ENCODE data around the gene NOTCH1. TPM values are rescaled to one million over a fixed set of nuclear protein-coding genes. Genes with fewer than 3 reads are reported as not detected.

NOTCH1 gene
- total RNA-seq, 1 donor from 2014 or later, result 17.6 TPM

DNA sequence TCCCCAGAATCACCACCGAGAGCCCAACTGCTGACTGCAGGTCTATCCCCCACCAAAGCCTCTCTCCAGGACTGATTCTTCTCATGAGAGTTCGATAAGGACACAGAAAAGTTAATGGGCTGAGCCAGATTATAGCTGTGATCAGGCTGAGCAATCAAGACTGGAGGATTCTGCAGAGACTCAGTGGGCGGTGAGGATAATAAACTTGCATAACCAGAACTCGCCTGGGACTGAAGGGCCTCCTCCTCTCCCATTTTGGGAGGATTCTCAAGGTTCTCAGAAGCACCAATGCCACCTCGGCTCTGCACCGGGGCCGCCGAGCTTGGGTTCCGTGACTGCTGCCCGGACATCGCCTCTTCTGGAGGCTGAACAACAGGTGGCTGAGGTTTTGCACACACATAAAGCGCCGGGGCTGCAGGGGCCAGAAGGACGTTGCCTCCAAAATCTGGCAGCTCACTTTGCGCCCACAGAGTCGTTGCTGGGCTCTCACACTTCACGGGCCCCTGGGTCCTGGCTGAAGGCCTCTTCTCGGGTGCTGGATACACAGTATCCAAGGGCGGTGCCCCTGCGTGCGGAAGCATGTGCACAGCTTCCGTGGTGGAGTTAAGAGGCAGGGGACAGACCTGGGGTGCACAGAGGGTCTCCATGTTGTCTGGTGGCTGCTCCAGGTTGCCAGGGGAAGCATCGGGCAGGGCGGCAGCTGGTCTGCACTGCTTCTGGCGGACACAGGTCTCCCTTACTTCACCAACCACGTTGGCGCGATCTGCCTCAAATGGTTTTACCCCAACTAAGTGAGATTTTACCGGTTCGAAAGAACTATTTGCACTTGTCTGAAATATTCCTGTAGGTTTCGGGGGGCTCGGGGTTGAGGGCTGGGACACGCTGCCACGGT lies 70.6 kb downstream of the NOTCH1 start:
- intact Hi-C loops (cut with micrococcal nuclease), result no loop called here
- Histone ChIP-seq H3K27me3 (ENCODE audit: low read depth) (no peaks in the 10 kb centered on the region), H3K27ac (replicated peaks) (no peak overlapping the region), H3K4me1 (peaks cover 7% of the 10 kb centered on the region), H3K36me3 (peaks cover 79% of the 10 kb centered on the region), H3K4me3 (no peak overlapping the region), H3K9me3 (replicated peaks) (no peaks in the 10 kb centered on the region)
- no peak for DNase-seq
- TF ChIP-seq, protein P1, sequence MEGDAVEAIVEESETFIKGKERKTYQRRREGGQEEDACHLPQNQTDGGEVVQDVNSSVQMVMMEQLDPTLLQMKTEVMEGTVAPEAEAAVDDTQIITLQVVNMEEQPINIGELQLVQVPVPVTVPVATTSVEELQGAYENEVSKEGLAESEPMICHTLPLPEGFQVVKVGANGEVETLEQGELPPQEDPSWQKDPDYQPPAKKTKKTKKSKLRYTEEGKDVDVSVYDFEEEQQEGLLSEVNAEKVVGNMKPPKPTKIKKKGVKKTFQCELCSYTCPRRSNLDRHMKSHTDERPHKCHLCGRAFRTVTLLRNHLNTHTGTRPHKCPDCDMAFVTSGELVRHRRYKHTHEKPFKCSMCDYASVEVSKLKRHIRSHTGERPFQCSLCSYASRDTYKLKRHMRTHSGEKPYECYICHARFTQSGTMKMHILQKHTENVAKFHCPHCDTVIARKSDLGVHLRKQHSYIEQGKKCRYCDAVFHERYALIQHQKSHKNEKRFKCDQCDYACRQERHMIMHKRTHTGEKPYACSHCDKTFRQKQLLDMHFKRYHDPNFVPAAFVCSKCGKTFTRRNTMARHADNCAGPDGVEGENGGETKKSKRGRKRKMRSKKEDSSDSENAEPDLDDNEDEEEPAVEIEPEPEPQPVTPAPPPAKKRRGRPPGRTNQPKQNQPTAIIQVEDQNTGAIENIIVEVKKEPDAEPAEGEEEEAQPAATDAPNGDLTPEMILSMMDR (IDR thresholded peaks at IDR 0.05; ENCODE audit: borderline replicate concordance), result no peak

DNA sequence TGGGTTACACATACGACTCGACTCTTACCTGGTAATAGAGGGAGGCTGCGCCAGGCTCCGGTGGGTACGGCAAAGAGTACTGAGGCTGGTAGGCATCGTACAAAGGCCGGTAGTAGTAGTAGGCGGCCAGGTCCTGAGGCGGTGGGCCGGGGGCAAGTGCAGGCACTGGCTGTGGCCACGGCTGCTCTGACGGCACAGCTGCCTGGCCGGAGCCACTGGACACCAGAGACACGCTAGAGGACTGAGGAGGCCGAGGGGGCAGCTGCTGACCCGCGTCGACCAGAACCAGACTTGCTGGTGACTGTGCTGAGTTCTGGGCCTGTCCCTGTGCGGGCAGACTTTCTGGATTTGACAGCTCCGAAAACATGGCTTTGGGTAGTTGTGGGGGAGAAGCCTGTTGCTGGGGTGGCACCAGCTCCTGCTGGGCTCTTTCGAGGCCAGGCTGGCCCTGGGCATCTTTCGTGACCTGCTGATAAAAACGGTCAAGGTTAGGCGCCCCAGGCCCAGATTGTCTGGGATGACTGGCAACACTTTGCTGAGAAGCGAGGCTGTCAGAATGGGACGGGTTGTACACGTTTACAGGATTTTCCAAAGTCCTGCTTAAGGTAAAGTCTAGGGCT lies 71.7 kb downstream of the NOTCH1 start:
- H3K27me3 ChIP-seq (ENCODE audit: low read depth), result no peaks in the 10 kb centered on the region
- H3K4me1 ChIP-seq, result no peaks in the 10 kb centered on the region
- no peak for DNase-seq
- H3K27ac ChIP-seq (replicated peaks), result no peak overlapping the region
- intact Hi-C loops (cut with micrococcal nuclease), result no loop called here
- TF ChIP-seq, protein P1 (IDR thresholded peaks at IDR 0.05; ENCODE audit: borderline replicate concordance), result no peak
- H3K9me3 ChIP-seq (replicated peaks), result no peaks in the 10 kb centered on the region
- H3K36me3 ChIP-seq, result peaks cover 90% of the 10 kb centered on the region
- no peak overlapping the region for H3K4me3 ChIP-seq

DNA sequence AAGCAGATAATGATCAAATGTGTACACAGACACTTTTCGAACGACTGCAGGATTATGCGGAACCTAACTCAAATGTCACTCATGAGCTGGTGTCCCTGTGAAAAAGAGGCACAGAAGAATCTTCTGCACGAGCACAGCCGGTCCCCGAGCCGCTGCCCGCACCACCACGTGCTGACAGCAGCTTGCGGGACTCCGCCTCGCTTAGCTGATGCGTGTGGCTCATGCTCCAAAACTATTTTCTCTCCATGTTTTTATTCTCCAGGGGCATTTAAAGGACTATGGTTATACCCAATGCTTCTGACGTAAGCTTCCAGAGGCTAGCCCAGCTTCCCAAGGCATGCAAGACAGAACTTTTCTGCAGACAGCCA lies 72.5 kb downstream of the NOTCH1 start:
- Histone ChIP-seq H3K4me1 (no peaks in the 10 kb centered on the region), H3K27me3 (ENCODE audit: low read depth) (no peaks in the 10 kb centered on the region), H3K36me3 (peaks cover 98% of the 10 kb centered on the region), H3K9me3 (replicated peaks) (no peaks in the 10 kb centered on the region), H3K27ac (replicated peaks) (no peak overlapping the region), H3K4me3 (no peak overlapping the region)
- no peak for DNase-seq
- TF ChIP-seq, protein P1 (IDR thresholded peaks at IDR 0.05; ENCODE audit: borderline replicate concordance), result no peak
- intact Hi-C loops (cut with micrococcal nuclease), result no loop called here

DNA sequence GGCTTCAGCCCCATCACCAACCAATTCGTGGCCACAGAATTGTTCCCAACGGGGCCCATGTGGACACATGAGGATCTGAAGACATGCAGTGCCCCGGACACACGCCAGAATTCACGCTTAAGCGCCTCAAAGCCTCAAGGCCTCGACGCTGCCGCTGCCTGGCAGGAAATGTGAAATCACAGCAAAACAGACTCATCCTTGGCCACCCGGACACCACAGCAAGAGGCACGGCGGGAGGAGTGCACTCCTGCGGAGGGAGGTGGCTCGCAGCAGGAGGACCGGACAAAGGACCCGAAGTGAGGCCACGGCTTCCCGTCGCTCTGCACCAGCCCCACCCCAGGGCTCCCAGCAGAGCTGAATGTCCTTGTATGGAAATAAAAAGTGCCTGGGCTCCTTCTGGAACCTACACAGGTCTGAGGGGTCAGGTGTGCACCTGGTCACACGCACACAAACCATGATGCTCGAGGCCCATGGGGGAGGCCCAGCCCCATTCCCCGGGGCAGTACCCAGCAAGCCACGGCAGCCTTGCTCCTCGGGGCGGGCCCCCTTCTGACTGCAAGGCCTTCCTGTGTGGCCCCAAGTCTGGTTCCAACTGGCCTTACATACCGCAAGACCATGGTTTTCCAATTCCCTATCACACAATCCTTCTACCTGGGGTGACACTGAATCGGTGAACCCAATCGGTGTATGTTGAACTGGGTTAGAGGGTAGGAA lies 73.1 kb downstream of the NOTCH1 start:
- no peak overlapping the region for H3K27ac ChIP-seq (replicated peaks)
- H3K27me3 ChIP-seq (ENCODE audit: low read depth), result no peaks in the 10 kb centered on the region
- no peaks in the 10 kb centered on the region for H3K9me3 ChIP-seq (replicated peaks)
- H3K4me3 ChIP-seq, result no peak overlapping the region
- intact Hi-C loops (cut with micrococcal nuclease), result no loop called here
- no peak for DNase-seq
- TF ChIP-seq, protein P1 (IDR thresholded peaks at IDR 0.05; ENCODE audit: borderline replicate concordance), result no peak
- H3K4me1 ChIP-seq, result no peaks in the 10 kb centered on the region
- peaks cover 99% of the 10 kb centered on the region for H3K36me3 ChIP-seq

DNA sequence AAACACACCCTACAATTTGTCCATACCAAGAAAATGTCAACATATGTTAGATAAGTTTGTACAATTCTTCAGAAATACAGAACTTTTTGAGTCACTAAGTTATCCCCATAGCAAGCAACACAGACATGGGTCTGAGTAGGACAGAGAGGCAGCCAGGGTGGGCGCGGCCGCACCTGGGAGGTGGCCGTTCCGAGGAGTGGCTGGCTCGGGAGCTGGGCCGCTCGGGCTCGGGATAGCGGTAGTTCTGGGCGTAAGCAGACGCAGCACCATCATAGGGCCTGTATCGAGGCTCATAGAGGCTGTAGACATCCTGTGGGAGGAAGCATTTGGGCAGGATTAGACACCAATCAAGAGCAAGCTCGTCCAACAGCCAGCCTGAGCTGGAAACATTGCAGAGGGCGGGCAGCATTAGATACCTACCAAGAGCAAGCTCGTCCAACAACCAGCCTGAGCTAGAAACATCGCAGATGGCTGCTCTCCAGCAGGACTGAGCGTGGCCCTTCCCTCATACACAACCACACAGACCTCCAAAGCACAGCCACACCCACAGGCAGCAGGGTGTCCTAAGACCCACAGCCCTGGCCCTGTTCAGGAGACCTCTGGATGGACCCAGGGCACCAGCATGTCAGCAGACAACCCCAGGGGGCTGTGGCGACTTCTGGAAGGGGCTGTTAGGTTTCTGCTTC lies 73.9 kb downstream of the NOTCH1 start:
- H3K27ac ChIP-seq (replicated peaks), result no peak overlapping the region
- H3K27me3 ChIP-seq (ENCODE audit: low read depth), result no peaks in the 10 kb centered on the region
- no peak overlapping the region for H3K4me3 ChIP-seq
- H3K4me1 ChIP-seq, result no peaks in the 10 kb centered on the region
- H3K9me3 ChIP-seq (replicated peaks), result no peaks in the 10 kb centered on the region
- TF ChIP-seq, protein P1 (IDR thresholded peaks at IDR 0.05; ENCODE audit: borderline replicate concordance), result no peak
- DNase-seq, result no peak
- intact Hi-C loops (cut with micrococcal nuclease), result no loop called here
- H3K36me3 ChIP-seq, result peaks cover 100% of the 10 kb centered on the region
